ENCODE results near the gene STK17B.

Gene STK17B

DNA sequence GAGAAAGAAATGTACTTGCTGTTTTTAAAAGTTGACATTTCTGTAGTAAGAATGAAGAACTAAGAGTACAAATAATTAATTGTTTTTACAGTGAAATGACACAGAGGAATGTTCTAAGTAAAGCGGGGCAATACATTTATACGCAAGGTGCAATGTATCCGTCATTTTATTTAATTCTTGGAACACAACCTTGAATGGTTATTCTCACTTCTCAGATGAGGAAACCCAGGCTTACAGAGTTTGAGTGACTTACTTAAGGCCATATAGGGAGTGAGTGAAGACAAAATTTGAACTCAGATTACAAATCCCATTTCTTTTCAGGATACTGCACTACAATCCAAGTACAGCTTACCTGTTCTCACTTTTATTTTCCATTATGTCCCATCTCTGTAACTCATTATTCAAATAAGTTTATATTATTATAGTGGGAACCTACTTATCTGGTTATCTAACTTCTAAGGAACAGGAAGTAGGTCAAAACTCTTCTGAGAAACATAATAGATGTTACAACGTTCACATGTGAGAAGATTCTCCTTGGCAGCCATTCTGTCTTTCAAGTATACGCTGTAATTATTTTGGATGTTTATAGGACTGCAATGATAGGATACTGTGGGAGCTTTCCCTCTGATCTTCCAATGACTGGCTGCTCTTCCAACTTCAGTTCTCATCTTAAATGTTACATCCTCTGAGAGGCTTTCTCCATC, 12.3 kb upstream of the STK17B start:
- DNase-seq: no peak

DNA sequence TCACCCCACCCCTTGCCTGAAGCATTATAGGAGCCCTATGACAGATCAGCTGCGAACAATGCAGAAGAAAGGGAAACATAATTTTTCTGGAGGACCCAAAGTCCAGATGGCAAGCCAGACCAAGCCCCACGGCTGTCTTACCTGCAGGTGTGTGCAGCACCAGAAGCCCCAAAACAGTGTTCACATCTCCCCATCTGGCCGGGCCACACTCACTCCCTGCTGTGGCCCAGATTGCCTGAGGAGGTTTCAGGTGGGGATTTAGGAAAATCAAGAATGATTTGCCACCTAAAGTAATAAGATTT, 11.7 kb upstream of the STK17B start:
- no peak for DNase-seq

DNA sequence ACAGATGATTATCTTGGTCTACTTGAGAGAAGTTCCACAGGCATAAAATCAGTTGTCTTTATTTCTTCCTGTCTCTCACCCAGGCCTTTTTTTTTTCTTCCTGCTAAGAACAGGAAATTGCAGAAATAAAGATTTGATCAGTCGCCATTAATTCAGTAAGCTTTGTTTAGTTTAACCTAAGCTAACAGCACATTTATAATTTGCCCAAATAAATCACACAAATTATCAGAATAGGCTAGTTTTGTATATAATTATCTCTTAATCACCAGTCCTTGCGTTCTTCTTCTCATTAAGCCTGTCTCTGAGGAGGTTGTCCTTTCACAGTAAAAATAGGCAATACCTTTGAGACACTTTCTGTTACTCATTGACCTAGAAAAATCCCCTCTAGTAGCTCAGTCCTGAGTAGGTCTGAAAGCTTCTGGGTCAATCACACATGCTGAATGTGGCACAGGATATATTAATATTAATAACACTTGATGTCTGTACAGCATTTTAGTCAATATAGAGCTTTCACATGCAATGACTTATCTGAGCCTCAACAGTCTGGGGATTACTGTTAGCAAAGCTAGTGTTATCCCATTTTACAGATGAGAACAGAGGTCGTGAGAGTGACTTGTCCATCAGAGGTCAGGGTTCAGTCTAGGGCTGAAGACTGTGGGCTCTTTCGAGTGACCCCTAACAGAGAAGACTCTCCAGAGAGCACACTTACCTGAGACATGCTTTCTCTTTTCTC, 11.2 kb upstream of the STK17B start:
- no peak for DNase-seq

DNA sequence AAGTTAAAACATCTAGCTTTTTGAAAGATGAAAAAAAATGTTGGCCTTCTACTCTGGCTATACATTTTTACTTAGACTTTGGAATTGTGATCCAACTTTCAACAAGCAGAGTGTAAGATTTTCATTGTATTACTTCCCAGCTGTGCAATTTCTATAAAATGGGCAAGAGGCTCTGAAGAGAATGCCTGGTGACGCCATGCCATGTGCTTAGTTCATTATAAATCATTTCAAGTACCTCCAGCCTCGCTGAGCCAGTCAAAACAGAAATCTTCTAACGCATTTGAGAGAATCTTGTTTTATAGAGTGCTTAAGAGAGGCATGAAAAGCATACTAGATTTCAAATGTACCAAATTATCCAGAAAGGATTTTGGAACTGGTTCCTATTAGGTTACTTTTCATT, 10.1 kb upstream of the STK17B start:
- DNase-seq: no peak

DNA sequence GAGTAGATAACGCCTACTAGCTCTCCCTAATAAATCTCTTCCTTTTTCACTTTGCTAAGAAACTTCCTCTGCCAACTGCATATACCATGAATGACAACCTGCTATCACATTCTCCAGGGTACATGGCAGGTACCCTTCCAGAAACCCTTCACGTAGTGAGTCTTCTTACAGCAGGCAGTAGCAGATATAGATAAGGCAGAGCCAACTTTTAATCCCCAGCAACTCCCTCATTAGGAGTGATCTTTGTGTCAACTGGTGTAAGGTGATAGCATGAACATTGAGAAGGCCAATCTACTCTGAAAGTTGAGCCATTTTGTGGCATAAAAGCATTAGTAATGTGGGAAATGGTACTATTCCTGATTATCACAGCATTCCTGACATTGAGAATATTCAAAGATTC, 5.7 kb upstream of the STK17B start:
- DNase-seq: no peak

DNA sequence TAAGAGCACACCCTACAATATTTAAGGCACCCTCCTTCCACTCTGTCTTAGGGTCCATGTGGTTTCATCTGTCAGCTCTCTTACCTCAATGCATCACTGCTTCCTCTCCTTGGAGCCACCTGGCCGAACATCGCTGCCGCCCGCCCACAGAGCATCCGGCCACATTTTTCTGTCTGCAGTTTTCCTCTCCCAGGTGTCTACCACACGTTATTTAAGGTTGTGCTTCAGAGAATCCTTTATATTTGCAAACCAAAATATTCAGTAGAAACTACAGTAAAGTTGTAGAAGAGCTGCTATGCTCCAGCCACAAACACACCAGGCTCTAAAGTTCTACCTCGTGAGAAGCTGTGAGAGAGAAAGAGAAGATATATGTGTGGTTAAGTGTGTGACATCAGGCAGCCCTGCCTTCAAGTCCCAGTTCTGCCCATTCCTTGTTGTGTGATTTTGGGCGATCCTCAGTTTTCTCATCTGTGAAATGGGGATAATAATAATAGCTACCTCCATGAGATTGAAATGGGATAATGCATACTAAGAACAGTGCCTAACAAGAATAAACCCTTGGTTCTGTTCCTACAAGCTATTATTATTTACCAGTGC, 4.9 kb upstream of the STK17B start:
- no peak for DNase-seq

DNA sequence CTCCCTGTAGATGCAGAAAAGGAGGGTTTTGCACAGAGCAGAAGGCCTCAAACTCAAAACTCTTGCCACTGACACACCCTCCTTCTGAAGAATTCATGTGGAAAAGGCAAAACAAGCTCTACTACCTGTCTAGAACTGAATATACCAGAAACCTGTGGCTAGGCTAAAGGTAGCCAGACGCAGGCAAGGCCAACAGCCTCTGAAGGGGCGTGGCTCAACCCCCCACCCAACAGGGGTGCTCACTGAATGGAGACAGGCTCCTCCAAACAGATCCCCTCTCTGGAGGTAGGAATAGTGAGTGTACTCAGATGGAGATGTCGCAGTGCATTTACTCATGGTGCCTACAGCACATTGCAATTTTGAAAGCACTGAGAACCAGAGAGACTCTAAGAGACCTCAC, 3.0 kb upstream of the STK17B start:
- no peak for DNase-seq

DNA sequence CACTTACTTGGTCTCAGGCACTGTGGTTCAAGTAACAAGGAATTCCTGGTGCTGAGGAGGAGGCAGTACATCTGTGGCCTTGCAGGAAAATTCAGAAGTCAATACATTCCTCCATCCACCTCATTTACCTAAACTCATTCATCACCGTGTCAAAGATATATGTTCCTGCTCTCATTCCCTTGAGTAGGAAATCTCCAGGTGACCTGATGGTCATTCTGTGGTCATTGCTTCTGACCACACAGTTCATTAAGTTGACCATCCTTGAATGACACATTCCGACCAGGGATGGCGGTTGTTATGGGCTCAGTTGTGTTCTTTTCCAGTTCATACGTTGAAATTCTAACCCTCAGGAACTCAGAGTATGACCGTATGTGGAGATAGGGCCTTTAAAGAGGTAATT, 2.1 kb upstream of the STK17B start:
- DNase-seq: no peak

DNA sequence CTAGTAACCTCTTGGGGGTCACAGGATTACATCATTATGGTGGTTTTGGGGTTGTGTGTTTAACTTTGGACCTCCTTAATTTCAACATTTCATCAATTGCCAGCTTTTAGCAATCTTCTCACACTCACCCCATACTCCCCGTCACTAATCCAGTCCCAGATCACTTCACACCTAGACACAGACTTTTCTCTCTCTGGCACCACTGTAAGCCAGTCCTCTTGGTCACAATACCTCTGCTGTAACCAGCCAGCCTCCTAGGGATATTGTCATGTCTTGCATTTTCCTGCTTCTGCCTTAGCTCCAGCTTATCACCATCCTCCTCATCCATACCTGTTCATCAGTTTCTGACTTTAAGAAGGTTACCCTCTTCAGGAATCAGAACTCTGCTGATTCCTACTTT, 1.6 kb upstream of the STK17B start:
- DNase-seq: no peak

DNA sequence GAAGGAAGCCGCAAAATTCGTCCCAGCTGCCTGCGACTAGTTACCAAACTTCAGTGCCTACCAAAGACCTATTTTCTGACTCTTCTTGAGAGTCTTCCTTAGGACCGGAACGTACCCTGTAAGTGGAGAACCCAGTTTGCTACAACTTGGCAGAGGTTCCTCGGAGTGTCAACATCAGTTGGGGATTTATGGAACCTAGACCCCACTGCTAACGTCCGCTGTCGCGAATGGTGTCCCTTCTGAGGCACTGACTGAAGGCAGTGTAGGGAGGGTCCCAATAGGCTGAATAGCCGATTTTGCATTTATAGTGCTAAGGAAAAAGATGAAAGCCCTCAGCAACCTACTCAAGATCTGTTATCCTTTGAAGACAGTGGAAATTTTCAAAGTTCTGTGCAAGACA, 568 bp upstream of the STK17B start:
- no peak for DNase-seq

DNA sequence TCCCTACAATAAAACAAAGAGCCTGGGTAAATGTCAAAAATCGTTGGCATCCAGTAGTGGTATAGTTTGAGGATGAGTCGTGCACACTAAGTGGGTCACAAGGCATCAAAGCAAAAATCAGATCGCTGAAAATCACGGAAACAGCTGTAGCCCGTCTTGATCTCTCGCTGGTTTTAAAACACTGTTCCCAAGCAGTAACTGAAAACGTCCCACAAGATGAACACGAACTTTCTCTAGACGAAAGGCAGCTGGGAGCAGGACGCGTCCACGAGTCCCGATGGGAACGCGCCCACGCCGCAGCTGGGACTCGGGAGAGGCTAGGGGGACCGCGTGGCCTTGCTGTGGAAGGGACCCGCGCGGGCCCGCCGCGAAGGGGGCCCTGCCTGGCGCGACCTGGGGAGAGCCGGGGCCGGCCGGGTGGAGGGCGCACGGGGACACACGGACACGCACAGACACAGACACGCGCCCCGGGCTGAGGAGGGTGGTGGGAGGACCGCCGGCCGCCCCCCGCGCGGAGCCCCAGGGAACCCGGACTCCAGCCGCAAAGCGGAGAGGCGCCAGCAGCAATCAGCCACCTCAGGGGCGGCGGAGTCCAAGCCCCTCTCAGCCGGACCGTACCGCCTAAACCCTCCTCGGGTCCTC, 651 bp downstream of the STK17B start:
- peak; percentile 52 for DNase-seq

DNA sequence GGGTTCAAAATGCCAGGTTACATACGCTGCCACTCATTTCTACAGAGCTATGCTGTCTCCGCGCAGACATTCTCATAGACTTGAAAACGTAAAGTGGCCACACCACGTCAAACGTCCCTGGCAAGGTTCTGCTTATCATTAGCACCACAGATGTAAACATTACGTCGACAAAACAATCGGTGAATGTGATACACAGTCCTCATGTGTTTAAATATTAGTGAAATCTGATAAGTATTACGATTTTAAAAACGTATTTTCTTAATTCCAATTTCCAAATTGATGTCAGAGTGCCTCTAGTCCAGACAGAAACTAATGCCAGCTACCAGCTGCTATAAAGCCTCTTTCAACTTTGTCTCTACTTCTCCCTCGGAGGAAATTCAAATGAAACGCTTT, 1.2 kb downstream of the STK17B start:
- DNase-seq: peak; percentile 38

DNA sequence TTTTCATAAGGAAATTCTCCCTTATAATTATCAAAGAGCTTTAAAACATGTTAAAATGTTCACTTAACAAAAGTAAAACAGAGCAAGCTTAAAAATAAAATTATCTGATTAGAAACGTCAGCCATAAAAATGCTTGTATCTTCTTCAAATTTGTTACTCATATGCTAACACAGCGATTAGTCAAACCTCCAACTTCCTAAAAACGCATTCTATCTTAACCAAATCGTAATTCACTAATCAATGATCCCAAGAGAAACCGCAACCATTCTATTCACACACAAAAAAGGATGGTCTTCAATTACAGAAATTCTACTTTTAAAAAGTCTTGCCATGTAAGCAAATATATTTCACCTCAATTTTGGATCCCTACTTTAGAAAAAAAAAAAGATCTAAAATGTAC, 1.9 kb downstream of the STK17B start:
- DNase-seq: peak; percentile 31

DNA sequence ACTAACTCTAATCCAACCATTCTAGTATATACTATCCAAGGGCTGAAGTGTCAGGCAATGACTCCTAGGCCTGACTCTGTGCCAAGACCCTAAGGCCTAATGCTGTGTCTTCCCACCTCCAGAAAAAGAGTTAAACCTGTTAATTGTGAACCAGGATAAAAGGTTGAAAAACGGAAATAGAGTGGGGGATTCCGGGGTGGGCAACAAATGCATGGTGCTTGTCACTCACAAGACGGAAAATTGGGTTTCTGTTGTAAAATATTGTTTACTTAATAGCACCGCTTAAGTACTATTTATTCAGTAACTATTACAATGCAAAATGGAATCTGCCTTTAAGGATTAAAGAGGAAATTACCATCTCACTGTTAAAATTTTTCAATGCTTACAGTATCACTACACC, 3.2 kb downstream of the STK17B start:
- peak; percentile 60 for DNase-seq

DNA sequence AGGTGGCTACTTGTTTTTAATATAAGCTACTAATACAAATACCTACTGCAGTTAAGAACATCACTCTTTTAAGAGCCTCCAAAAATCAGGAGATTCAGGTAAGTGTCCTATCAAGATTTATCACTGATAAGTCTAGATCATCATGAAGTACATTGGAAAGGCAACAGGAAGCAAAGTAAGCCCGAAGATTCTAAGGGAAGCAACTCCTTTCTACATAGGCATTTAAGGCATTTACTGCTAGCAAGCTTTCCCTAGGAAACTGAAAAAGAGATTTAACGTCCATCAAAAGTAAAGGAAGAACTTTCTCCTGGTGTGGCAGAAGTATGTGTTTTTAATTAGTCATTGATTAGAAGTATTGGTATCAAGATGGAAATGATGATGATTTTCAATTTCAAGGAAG, 3.7 kb downstream of the STK17B start:
- DNase-seq: no peak

DNA sequence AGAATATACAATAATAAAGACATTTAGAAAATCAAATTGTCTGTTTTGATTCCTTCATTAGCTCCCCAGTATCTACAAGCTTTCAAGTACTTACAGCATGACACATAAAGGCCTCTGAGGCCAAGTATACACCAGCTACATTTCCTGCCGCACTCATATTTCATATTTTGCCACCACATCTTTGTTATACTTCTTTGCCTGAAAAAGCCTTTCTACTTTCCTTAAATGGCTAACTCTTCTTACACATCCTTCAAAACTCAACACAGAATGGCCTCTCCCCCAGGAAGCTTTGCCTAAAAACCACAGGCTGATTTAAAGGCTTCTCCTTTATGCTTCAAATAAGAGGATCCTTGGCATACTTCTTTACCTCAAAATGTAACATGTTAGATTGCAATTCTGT, 4.5 kb downstream of the STK17B start:
- peak; percentile 92 for DNase-seq

DNA sequence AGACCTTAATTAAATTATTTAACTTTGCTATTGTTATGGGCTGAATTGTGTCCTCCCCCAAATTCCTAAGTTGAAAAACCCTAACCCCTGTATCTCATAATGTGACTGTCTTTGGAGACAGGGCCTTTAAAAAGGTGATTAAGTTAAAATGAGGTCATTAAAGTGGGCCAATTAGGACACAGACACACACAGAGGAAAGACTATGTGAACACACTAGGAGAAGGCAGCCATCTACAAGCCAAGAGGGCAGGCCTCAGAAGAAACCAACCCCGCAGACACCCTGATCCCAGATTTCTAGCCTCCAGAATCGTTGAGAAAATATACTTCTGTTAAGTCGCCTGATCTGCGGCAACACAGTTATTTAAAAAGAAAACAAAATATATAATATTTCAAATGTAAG, 6.4 kb downstream of the STK17B start:
- no peak for DNase-seq

DNA sequence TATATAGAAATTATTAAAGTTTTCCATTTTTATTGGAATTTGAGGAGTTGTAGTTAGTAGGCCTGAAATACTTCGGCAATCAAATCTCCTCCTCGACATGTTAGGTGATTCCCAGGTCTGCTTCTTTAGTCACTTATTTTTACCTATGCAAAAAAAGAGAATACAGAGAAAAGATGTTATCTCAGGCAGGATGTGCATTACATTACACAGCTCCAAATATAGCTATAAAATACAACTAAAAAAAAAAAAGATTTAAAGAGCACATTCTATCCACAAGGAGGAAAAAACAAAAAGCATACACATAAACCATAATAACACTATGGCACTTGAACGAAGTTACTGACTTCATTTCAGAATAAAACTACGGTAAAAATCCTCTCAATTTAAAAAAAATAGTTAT, 8.1 kb downstream of the STK17B start:
- DNase-seq: no peak

DNA sequence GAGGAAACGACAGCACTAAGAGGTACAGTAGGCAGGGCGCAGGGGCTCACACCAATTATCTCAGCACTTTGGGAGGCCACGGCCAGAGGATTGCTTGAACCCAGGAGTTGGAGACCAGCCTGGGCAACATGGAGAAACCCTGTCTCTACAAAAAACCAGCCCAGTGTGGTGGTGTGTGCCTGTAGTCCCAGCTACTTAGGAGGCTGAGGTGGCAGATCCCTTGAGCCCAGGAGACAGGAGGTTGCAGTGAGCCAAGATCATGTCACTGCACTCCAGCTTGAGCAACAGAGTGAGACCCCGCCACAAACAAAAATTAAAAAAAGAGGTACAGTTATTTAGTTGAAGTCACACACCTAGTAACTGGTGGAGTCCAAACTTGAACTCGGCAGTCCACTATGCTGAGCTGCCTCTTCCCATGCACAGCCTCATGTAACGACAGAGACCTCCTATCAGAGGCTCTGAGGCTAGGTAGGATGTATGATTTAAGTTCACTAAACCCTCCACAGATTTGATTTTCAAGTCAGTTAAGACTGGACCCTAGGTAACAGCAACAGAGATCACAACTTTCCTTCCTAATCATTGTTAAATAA, 8.7 kb downstream of the STK17B start:
- no peak for DNase-seq

DNA sequence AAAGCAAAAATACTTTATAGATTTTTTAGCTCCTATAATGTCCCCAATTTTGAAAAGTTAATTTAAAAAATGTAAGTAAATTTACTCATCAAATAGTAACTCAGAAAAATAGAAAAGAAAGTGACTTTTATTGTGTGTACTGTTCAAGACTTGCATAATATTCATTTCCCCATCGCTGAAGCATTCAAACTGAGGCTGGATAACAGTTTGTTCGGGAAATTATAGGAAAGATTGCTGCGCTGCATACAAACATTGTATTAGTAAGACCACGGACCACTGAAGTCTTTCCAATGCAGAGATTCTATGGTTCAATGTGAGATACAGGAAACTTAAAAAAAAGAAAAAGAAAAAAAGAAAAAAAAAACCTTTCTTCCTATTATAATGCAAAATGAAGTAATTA, 10.4 kb downstream of the STK17B start:
- no peak for DNase-seq

DNA sequence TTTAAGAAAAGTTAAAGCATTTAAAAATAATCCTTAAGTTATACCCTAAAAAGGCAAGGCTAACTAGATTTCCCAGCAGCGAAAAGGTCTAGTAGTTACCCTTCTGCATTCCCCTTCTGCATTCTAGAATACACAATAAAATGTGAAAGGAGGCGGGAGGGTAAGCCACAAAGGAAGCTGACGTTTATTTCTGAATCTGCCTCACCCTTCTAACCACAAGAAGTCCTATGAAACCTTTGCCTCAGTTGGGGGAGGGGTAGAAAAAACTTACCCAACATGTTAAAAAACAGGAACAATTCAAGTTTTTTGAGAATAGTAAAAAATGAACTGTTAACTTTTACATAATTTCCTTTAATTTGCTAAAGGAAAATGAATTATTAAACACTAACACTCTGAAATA, 11.3 kb downstream of the STK17B start:
- DNase-seq: peak; percentile 94

DNA sequence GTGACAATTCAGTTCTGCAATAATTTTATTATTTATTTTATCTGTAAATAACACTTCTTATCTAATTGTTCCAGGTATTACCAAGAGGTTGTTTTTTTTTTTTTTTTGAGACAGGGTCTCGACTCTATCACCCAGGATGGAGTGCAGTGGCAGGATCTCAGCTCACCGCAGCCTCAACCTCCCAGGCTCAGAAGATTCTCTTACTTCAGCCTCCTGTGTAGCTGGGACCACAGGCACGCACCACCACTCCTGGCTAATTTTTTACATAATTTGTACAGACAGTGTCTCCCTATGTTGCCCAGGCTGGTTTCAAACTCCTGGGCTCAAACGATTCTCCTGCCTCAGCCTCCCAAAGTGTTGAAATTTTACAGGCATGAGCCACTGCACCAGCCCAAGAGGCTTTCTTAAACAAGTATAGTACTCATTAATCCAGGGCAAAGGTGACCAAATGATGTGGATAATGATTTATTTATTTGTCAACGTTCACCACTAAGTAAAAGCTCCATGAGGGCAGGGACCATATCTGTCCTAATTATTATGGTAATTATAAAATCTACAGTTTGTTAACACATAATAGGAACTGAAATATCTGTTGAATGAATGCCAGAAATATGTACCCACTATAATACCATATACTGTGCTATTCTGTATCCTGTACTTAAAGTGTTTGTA, 12.0 kb downstream of the STK17B start:
- no peak for DNase-seq

DNA sequence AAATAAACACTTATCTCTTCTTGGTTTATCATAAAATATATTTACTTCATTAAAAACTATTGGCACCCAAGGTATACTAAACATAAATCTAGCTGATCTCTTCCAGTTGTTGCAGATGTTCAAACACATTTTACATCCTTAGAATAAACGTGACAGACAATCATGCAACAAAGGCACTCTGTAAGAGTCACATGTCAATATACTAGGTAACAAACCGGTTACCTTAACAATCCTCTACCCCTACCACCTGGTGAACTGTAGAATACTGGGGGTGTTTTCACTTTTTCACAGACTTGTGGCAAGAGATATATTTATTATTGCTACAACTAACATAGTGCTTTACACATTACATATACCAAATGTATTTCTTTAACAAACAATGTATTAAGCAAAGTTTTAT, 15.8 kb downstream of the STK17B start:
- DNase-seq: no peak

Measured in fibroblast of skin of right quadriceps (primary cell).